ENCODE results near the gene CTNNA1.
"Not testable (repeated sequence)": the region's sequence is repeated elsewhere in the genome, so short reads cannot be mapped to it uniquely, and the experiment has no call there.

The CTNNA1 gene

DNA sequence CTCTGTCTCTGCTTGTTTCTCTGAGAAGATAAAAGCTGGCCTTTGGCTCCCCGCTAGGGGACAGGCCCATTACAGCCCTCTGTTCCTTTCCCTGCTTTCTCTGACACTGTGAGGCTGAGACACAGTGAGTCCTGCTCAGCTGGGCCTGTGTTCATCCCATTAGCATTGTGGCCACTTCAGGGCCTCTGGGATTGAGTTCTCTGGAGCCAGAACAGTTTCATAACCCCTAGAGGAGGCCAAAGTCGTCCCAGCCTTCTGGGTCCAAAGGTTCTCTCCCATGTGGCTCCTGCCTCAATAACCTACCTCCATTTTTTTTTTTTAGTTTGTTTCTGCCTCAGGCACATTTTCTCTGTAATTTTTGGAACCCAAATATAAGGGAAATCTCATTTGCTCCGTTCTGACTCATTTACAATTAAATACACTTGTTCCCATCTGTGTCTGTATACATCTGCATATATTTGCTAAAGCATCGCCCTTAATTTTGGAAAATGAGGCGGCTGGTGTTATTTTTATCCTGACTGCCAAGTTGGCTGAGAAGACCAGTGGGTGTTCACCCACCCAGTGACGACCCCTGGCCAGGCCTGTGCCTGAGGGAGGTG, 27.3 kb upstream of the CTNNA1 start:
- DNase-seq = no peak
- H3K27me3 Mint-ChIP-seq (ENCODE audit: low read depth, poor library complexity) = peaks cover 9% of the 10 kb centered on the region
- peaks cover 53% of the 10 kb centered on the region for H3K4me1 Mint-ChIP-seq
- TF ChIP-seq, protein P1, sequence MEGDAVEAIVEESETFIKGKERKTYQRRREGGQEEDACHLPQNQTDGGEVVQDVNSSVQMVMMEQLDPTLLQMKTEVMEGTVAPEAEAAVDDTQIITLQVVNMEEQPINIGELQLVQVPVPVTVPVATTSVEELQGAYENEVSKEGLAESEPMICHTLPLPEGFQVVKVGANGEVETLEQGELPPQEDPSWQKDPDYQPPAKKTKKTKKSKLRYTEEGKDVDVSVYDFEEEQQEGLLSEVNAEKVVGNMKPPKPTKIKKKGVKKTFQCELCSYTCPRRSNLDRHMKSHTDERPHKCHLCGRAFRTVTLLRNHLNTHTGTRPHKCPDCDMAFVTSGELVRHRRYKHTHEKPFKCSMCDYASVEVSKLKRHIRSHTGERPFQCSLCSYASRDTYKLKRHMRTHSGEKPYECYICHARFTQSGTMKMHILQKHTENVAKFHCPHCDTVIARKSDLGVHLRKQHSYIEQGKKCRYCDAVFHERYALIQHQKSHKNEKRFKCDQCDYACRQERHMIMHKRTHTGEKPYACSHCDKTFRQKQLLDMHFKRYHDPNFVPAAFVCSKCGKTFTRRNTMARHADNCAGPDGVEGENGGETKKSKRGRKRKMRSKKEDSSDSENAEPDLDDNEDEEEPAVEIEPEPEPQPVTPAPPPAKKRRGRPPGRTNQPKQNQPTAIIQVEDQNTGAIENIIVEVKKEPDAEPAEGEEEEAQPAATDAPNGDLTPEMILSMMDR (IDR thresholded peaks at IDR 0.05) = no peak
- H3K4me3 Mint-ChIP-seq = peak overlapping the region; percentile 33
- H3K27ac Mint-ChIP-seq = peak overlapping the region; percentile 98
- H3K9me3 Mint-ChIP-seq = no peaks in the 10 kb centered on the region
- no peaks in the 10 kb centered on the region for H3K36me3 Mint-ChIP-seq (ENCODE audit: low read depth)

DNA sequence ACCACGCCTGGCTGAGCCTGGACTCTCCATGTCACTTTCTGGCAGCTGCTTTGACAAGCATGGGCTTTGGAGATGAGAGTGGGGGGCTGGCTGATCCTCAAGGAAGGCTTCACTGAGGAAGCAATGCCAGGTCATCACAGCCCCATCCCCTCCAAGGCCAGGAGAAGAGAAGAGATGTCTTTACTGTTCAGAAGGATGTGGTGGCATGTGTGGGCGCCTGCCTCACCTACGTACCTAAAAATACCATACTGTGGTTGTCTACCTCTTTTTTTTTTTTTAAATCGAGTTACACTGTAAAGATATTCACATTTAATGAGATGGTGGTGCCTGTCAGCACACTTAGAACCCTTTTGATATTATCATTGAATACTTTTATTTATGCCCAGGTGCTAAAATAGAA, 26.4 kb upstream of the CTNNA1 start:
- DNase-seq = no peak
- TF ChIP-seq, protein P1 (IDR thresholded peaks at IDR 0.05) = no peak
- Mint-ChIP-seq H3K27me3 (ENCODE audit: low read depth, poor library complexity) (peaks cover 9% of the 10 kb centered on the region), H3K36me3 (ENCODE audit: low read depth) (no peaks in the 10 kb centered on the region), H3K4me1 (peaks cover 48% of the 10 kb centered on the region), H3K27ac (no peak overlapping the region), H3K4me3 (no peak overlapping the region), H3K9me3 (no peaks in the 10 kb centered on the region)

DNA sequence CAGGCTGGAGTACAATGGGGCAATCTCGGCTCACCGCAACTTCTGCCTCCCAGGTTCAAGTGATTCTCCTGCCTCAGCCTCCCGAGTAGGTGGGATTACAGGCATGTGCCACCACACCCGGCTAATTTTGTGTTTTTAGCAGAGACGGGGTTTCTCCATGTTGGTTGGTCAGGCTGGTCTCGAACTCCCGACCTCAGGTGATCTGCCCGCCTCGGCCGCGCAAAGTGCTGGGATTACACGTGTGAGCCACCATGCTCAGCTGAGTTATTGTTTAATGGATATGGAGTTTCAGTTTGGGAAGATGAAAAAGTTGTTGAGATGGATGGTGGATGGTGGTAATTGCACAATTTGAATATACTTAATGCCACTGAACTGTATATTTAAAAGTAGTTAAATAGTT, 22.7 kb upstream of the CTNNA1 start:
- not testable (repeated sequence) for H3K36me3 Mint-ChIP-seq (ENCODE audit: low read depth); H3K27me3 Mint-ChIP-seq (ENCODE audit: low read depth, poor library complexity); DNase-seq; H3K4me3 Mint-ChIP-seq; H3K9me3 Mint-ChIP-seq; H3K27ac Mint-ChIP-seq
- peaks cover 16% of the 10 kb centered on the region for H3K4me1 Mint-ChIP-seq

DNA sequence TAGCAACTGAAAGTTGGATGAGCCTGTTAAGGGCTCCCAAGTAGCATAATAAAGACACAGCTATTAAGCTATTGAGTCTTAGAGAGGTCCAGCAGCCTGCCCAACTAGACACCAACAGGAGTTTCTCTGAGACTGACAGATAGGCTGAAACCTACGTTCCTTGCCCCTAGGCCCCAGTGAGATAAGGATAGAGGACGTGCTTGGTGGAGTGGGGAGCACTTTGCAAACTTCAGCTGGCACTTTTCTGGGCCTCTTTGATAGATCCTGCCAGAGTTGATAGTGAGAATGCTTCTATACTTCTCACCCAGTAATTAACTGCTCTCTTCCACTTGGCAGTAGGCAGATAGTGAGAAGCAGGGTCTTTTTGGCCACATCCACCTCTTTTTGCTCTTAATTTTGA, 20.8 kb upstream of the CTNNA1 start:
- DNase-seq = no peak
- peaks cover 2% of the 10 kb centered on the region for H3K4me1 Mint-ChIP-seq
- TF ChIP-seq, protein P1 (IDR thresholded peaks at IDR 0.05) = no peak
- H3K4me3 Mint-ChIP-seq = no peak overlapping the region
- peaks cover 3% of the 10 kb centered on the region for H3K27me3 Mint-ChIP-seq (ENCODE audit: low read depth, poor library complexity)
- no peak overlapping the region for H3K27ac Mint-ChIP-seq
- H3K36me3 Mint-ChIP-seq (ENCODE audit: low read depth) = no peaks in the 10 kb centered on the region
- H3K9me3 Mint-ChIP-seq = no peaks in the 10 kb centered on the region

DNA sequence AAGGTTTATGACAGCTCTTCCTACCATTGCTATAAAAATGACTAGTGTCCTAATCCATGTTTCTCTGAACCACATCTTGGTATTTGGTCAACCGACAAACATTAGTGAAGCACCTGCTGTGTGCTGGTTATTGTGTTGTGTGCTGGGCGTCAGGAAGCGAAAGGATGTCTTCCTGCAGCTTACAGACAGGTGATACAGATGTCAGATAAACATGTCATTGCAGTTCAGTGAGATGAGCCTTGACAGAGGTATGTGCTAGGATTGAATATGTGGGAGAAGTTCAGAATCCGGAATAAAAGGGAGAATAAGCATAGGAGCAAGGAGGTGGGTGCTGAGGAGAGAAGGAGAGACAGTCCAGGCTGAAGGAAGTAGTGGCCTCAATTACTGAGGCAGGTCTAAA, 20.3 kb upstream of the CTNNA1 start:
- peaks cover 3% of the 10 kb centered on the region for H3K27me3 Mint-ChIP-seq (ENCODE audit: low read depth, poor library complexity)
- H3K4me1 Mint-ChIP-seq = no peaks in the 10 kb centered on the region
- TF ChIP-seq, protein P1 (IDR thresholded peaks at IDR 0.05) = no peak
- no peak for DNase-seq
- no peaks in the 10 kb centered on the region for H3K36me3 Mint-ChIP-seq (ENCODE audit: low read depth)
- H3K4me3 Mint-ChIP-seq = no peak overlapping the region
- no peaks in the 10 kb centered on the region for H3K9me3 Mint-ChIP-seq
- no peak overlapping the region for H3K27ac Mint-ChIP-seq

DNA sequence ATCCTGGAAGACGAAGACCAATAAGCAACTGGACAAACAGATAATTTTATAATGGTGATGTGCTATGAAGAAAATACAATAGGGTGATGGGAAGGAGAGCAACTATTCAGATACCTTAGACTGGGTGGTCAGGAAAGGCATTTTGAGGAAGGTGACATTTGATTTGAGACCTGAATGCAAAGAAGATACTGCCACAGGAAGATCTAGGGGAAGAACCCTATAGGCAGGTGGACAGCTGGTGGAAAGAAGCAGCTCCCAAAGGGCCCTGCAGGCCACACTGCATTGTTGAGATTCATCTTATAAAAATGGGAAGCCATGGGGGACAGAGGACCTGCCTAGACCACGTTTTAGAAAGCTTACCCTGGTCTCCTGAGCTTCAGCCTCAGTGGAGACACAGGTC, 19.7 kb upstream of the CTNNA1 start:
- Mint-ChIP-seq H3K4me3 (no peak overlapping the region), H3K4me1 (no peaks in the 10 kb centered on the region), H3K36me3 (ENCODE audit: low read depth) (no peaks in the 10 kb centered on the region), H3K9me3 (no peaks in the 10 kb centered on the region), H3K27ac (no peak overlapping the region), H3K27me3 (ENCODE audit: low read depth, poor library complexity) (peaks cover 3% of the 10 kb centered on the region)
- no peak for DNase-seq
- TF ChIP-seq, protein P1 (IDR thresholded peaks at IDR 0.05) = no peak
